A549 treated with CpdA at 1 μM for 4 hours (cell line): ENCODE measurements around the gene UBB. TPM values are rescaled to one million over a fixed set of nuclear protein-coding genes. Genes with fewer than 3 reads are reported as not detected.

Experiments used
- total RNA-seq: library from RNA; stranded (reverse); fragments of 200-300 nt; extraction: Qiagen RNA extraction; gene quantifications from 5 replicates; pipeline ENCODE4 v1.2.3, GENCODE V29; 2022; ENCODE audit warnings: low read depth

Gene UBB
- 2,242 to 2,735 TPM (median 2,442 TPM) in 5 replicates for total RNA-seq

DNA sequence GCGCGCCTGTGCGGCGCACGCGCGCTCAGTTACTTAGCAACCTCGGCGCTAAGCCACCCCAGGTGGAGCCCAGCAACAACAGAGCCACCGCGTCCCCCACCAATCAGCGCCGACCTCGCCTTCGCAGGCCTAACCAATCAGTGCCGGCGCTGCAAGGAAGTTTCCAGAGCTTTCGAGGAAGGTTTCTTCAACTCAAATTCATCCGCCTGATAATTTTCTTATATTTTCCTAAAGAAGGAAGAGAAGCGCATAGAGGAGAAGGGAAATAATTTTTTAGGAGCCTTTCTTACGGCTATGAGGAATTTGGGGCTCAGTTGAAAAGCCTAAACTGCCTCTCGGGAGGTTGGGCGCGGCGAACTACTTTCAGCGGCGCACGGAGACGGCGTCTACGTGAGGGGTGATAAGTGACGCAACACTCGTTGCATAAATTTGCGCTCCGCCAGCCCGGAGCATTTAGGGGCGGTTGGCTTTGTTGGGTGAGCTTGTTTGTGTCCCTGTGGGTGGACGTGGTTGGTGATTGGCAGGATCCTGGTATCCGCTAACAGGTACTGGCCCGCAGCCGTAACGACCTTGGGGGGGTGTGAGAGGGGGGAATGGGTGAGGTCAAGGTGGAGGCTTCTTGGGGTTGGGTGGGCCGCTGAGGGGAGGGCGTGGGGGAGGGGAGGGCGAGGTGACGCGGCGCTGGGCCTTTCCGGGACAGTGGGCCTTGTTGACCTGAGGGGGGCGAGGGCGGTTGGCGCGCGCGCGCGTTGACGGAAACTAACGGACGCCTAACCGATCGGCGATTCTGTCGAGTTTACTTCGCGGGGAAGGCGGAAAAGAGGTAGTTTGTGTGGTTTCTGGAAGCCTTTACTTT is at the start of gene UBB:
UBB (plus strand) TSS at position 452 of the 856 bp plus-strand sequence. CDS start 817 bp downstream, outside the sequence.

DNA sequence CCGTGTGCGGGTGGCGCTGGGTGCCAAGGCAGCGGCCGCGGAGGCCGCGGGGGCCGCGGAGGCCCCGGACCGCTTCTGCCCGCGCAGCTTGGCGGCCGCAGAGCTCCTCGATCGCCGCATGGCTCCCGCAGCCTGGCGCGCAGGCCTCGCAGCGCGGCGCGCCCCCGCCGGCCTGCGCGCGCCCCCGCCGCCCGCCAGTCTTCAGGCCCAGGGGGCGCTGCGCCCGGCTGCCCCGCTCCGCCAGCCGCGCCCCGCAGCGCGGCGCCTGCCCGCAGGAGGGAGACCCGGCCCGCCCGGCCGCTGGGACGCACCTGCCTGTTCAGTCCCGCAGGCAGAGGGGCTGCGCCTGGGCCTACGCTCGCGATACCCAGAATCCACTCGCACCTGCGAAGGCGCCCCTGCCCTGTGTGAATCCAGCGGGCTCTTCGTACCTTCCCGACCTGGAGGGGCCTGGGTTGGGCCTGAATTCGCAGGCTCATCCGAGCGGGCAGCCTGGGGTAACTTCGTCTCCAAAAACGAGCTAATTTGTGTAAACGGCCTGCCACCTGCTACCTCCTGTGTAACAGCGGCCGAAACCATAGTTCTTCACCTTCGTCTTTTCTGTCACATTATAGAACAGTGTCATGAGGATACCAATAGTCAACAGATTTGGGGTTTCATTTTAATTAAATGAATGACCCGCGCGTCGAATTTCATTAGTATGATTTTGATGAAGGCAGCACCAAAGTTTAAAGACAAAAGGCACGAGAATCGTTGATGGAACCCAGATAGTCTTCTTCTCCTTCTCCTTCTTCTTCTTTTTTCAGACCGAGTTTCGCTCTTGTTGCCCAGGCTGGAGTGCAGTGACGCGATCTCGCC is 27.3 kb upstream of the UBB start, which contains the start of gene CENPV:
CENPV (minus strand) TSS at position 153 of the 858 bp plus-strand sequence; CDS start at position 120, 33 bp downstream.

DNA sequence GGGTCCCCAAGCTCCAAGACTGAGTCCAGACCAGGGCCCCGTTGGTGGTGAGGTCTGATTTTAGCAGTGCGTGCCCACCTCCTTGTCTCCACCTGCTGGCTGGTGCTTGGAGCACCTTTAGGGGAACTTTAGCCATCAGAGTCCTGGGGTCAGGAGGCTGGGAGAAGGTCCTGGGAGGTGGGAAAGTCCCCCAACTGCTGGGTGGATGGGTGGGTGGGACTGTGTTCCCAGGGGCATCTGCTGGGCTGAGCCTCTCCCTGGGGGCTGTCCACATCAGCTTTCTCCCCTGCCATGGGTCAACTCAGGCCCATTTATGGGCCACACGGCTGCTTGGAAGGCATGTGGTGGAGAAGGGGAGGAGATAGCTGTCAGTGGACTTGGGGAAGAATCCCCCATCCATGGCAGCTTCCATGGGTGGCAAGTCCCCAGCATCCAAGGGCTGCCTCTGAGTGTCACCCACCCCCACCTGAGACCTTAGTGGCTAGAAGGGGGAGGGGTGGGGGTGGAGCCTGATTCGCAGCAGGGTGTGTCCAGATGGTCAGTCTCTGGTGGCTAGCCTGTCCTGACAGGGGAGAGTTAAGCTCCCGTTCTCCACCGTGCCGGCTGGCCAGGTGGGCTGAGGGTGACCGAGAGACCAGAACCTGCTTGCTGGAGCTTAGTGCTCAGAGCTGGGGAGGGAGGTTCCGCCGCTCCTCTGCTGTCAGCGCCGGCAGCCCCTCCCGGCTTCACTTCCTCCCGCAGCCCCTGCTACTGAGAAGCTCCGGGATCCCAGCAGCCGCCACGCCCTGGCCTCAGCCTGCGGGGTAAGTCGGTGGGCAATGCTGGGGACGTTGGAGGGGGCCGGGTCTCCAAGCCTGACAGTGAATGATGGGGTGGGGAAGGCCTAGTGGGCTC is 34.4 kb downstream of the UBB start, which contains the start of gene TRPV2:
TRPV2 (plus strand) TSS at position 541 of the 894 bp plus-strand sequence. CDS start 2,098 bp downstream, outside the sequence.

Other genes starting within 250 kb of the UBB start
- gene NCOR1, start 165.6 kb upstream of the UBB start, total RNA-seq: 70.0 to 83.2 TPM (median 74.7 TPM) in 5 replicates
- 12.9 to 21.2 TPM (median 15.1 TPM) in 5 replicates for gene PIGL, start 163.9 kb upstream of the UBB start, total RNA-seq
- 131 to 173 TPM (median 159 TPM) in 5 replicates for gene CENPV, start 27.6 kb upstream of the UBB start, total RNA-seq
- 0.42 to 0.69 TPM (median 0.59 TPM) in 5 replicates for gene TRPV2, start 34.5 kb downstream of the UBB start, total RNA-seq
- 0.96 to 1.4 TPM (median 1.2 TPM) in 5 replicates for gene LRRC75A, start 111.1 kb downstream of the UBB start, total RNA-seq
- gene ZNF287, start 188.1 kb downstream of the UBB start, total RNA-seq: 10.9 to 16.7 TPM (median 13.4 TPM) in 5 replicates